HUES6 (cell line): ENCODE results near the gene CUL9.

Experiments used
- H3K27ac ChIP-seq: 2 replicates; pipeline ENCODE4 v1.7.0; 2013; ENCODE audit warnings: low read depth, mild to moderate bottlenecking, low read length, inconsistent platforms
- H3K27me3 ChIP-seq: 2 replicates; pipeline ENCODE4 v1.6.1; 2013; ENCODE audit warnings: low read length; ENCODE audit not compliant: control insufficient read depth, insufficient read depth
- H3K36me3 ChIP-seq: 2 replicates; pipeline ENCODE4 v1.6.1; 2013; ENCODE audit warnings: low read length; ENCODE audit not compliant: control insufficient read depth, insufficient read depth
- H3K4me1 ChIP-seq: 2 replicates; pipeline ENCODE4 v1.6.1; 2013; ENCODE audit warnings: low read length; ENCODE audit not compliant: control insufficient read depth, insufficient read depth
- H3K4me3 ChIP-seq: 2 replicates; pipeline ENCODE4 v1.5.1; 2013; ENCODE audit warnings: low read depth, low read length
- H3K9ac ChIP-seq: one replicate; pipeline ENCODE4 v1.6.1; 2013; ENCODE audit warnings: mild to moderate bottlenecking, low read length
- H3K9me3 ChIP-seq: 2 replicates; pipeline ENCODE4 v1.6.1; 2013; ENCODE audit warnings: low read depth, low read length; ENCODE audit not compliant: control insufficient read depth, insufficient read depth

The CUL9 gene

GRCh38 chr6:43219119-43219518, 37.1 kb downstream of the CUL9 start:
- no peak overlapping the region for H3K27ac ChIP-seq
- H3K27me3 ChIP-seq = no peaks in the 10 kb centered on the region
- peaks cover 23% of the 10 kb centered on the region for H3K36me3 ChIP-seq
- no peaks in the 10 kb centered on the region; the same call in 1 of the 2 replicates for H3K4me1 ChIP-seq
- H3K4me3 ChIP-seq = no peak overlapping the region
- H3K9me3 ChIP-seq = no peaks in the 10 kb centered on the region
- no peak overlapping the region for H3K9ac ChIP-seq

DNA sequence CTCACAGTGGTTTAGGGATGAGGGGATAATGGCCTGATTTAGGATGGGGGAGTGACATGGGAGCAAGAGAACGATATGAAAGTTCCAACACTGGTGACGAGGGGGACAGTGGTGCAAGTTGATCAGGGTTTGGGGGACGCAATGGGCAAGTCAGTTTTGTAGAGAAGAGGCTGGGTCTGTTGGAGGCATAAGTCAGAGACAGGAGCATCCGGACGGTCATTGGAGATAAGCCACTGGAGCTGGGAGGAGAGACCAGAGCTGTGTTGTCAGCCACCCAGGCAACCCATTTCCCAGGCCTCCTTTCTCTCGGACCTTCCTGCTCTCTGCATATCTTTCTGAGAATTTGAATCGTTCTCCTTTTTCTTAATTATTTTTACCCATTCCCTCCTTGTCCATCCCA, 37.8 kb downstream of the CUL9 start:
- H3K36me3 ChIP-seq = peaks cover 25% of the 10 kb centered on the region
- no peak overlapping the region for H3K27ac ChIP-seq
- no peaks in the 10 kb centered on the region for H3K9me3 ChIP-seq
- no peaks in the 10 kb centered on the region; the same call in 1 of the 2 replicates for H3K4me1 ChIP-seq
- H3K27me3 ChIP-seq = no peaks in the 10 kb centered on the region
- H3K9ac ChIP-seq = no peak overlapping the region
- no peak overlapping the region for H3K4me3 ChIP-seq

GRCh38 chr6:43220439-43220951, 38.5 kb downstream of the CUL9 start:
- Histone ChIP-seq H3K4me1 (no peaks in the 10 kb centered on the region; the same call in 1 of the 2 replicates), H3K27ac (no peak overlapping the region), H3K27me3 (no peaks in the 10 kb centered on the region), H3K9me3 (no peaks in the 10 kb centered on the region), H3K36me3 (peaks cover 27% of the 10 kb centered on the region), H3K4me3 (no peak overlapping the region), H3K9ac (no peak overlapping the region)

DNA sequence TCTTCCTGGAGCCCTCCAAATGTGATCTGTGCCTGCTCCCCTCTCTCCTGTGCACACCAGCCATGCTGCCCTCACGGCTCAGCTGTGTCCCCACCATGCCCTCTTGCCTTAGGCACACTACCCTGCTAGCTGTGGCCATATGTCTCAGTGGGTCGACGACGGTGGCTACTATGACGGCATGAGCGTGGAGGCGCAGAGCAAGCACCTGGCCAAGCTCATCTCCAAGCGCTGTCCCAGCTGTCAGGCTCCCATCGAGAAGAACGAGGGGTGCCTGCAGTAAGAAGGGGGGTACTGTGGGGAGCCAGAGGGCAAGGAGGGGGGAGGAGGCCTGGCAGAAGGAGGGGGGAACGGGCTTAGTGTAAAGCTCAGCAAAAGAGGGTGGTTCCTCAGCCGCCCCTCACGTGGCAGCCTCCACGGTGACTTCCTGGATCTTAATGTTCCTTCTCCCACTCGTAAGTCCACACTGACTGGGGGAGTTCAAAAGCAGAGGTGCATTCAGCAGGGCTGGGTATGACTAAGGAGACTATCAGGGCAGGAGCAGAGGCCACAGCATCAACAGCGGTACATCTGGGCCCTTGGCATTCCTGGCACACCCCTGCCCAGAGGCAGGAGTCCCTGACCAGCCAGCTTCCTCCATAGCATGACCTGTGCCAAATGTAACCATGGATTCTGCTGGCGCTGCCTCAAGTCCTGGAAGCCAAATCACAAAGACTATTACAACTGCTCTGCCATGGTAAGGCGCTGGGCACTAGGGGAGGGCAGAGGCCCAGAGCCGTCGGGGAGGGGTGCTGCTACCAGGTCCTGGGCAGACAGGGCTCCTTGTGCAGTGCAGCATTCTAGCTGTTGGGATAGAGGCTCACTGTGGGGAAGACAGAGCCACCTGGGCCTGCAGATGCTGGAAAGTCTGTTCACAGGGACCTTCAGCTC, 39.3 kb downstream of the CUL9 start:
- Histone ChIP-seq H3K36me3 (peaks cover 35% of the 10 kb centered on the region), H3K27me3 (no peaks in the 10 kb centered on the region), H3K27ac (no peak overlapping the region)

GRCh38 chr6:43222418-43223059, 40.5 kb downstream of the CUL9 start:
- no peaks in the 10 kb centered on the region for H3K9me3 ChIP-seq
- no peak overlapping the region for H3K27ac ChIP-seq
- H3K4me3 ChIP-seq = no peak overlapping the region
- H3K36me3 ChIP-seq = peaks cover 37% of the 10 kb centered on the region
- H3K9ac ChIP-seq = no peak overlapping the region
- no peaks in the 10 kb centered on the region for H3K27me3 ChIP-seq
- H3K4me1 ChIP-seq = no peaks in the 10 kb centered on the region; the same call in 1 of the 2 replicates

More for the DNA sequence above, 39.3 kb downstream of the CUL9 start:
- Histone ChIP-seq H3K4me3 (no peak overlapping the region), H3K9me3 (no peaks in the 10 kb centered on the region), H3K4me1 (no peaks in the 10 kb centered on the region; the same call in 1 of the 2 replicates), H3K9ac (no peak overlapping the region)

DNA sequence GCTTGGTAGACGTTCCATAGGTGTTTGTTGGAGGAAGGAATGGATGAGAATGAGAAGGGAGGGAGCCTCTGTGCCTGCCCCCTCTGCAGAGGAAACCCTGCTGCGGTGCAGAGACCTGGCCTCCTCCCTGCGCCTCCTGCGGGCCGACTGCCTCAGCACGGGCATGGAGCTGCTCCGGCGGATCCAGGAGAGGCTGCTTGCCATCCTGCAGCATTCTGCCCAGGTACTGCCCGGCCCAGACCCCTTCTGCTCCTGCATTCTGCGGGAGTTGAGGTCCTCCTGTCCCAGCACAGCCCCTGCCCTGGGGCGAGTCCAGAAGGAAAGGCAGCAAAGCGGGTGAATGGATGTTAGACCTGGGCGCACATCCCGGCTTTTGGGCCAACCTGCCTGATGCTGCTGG, 41.2 kb downstream of the CUL9 start:
- Histone ChIP-seq H3K4me1 (no peaks in the 10 kb centered on the region; the same call in 1 of the 2 replicates), H3K27me3 (no peaks in the 10 kb centered on the region), H3K9me3 (no peaks in the 10 kb centered on the region), H3K36me3 (peaks cover 37% of the 10 kb centered on the region), H3K4me3 (no peak overlapping the region), H3K9ac (no peak overlapping the region), H3K27ac (no peak overlapping the region)

DNA sequence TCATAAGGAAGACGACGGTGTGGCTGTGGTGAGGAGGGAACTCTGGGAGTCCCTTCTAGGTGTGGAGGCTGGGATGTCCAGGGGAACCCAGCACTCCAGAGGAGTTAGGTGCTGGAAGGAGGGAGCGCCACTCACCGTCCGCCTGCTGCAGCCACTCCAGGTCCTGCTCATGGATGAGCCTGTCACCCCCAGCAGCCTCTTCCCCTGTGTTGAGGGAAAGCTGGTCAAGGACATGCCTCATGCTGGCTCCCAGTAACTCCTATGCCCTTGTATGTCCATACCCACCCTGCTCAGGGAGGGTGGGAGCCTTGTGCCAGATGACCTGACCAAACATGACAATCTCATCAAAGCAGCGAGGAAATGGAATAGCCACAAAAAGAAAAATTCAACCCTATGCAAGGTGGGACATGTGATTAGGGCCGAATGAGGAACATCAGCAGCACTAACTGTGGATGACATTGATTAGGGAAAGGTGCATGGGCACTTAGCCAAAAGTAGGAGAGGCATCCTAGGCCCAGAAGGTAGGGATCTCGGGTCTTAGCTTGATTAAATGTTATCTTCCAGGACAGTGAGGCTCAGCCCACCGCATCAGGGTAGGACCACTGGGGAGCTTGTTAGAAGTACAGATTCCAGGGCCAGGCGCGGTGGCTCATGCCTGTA, 44.3 kb downstream of the CUL9 start:
- peaks cover 7% of the 10 kb centered on the region; the same call in 1 of the 2 replicates for H3K4me1 ChIP-seq

GRCh38 chr6:43228951-43229802, 47.2 kb downstream of the CUL9 start, which contains the start of gene DNPH1:
Gene DNPH1 (minus strand): TSS chr6:43229481. CDS start chr6:43229456, 25 bp downstream.
- Histone ChIP-seq H3K4me1 (peaks cover 7% of the 10 kb centered on the region; the same call in 1 of the 2 replicates), H3K27ac (no peak within 1 kb of the TSS)

More for the DNA sequence above, 44.3 kb downstream of the CUL9 start:
- Histone ChIP-seq H3K36me3 (peaks cover 29% of the 10 kb centered on the region), H3K27ac (no peak overlapping the region), H3K9me3 (no peaks in the 10 kb centered on the region), H3K9ac (no peak overlapping the region), H3K27me3 (peaks cover 20% of the 10 kb centered on the region), H3K4me3 (no peak overlapping the region)

GRCh38 chr6:43229803-43230620, 48.0 kb downstream of the CUL9 start:
- Histone ChIP-seq H3K27me3 (peaks cover 34% of the 10 kb centered on the region), H3K36me3 (peaks cover 12% of the 10 kb centered on the region), H3K27ac (no peak overlapping the region), H3K9ac (no peak overlapping the region), H3K4me3 (peak overlapping the region; percentile 71), H3K9me3 (no peaks in the 10 kb centered on the region), H3K4me1 (peaks cover 7% of the 10 kb centered on the region; the same call in 1 of the 2 replicates)

More at GRCh38 chr6:43228951-43229802, 47.2 kb downstream of the CUL9 start, which contains the start of gene DNPH1:
- peaks cover 34% of the 10 kb centered on the region for H3K27me3 ChIP-seq
- H3K9ac ChIP-seq = peak within 1 kb of the TSS; percentile 72
- no peaks in the 10 kb centered on the region for H3K9me3 ChIP-seq
- H3K36me3 ChIP-seq = peaks cover 14% of the 10 kb centered on the region
- H3K4me3 ChIP-seq = peak within 1 kb of the TSS; percentile 71
